A549 (cell line): Measurements from ENCODE around the gene CATSPERB. TPM values are rescaled to one million over a fixed set of nuclear protein-coding genes. Genes with fewer than 3 reads are reported as not detected.
"Not testable (repeated sequence)": the region's sequence is repeated elsewhere in the genome, so short reads cannot be mapped to it uniquely, and the experiment has no call there.

Experiments
- ATAC-seq, 2 experiments: fragments of 200-7000 bp in 1 of 2; fragments of >200 bp in 1 of 2; cut with Nextera tagmentation in 1 of 2; cut with Tn5 transposase in 1 of 2; 3 replicates each; pipeline versions ENCODE4 v1.8.0 to v1.9.1; 2018 to 2020; ENCODE audit warnings: mild to moderate bottlenecking in 1 of 2, moderate library complexity in 1 of 2
- CTCF ChIA-PET: fragments of 300-600 bp; sonication (Branson Sonifier 250); formaldehyde crosslinking; extraction: SDS; loops from one replicate; lab custom pipeline; 2021; ENCODE audit warnings: antibody characterized with exemption, inconsistent platforms; lab: Yijun Ruan, JAX
- POLR2A ChIA-PET: fragments of 350-600 bp; formaldehyde crosslinking; extraction: SDS; loops from one replicate; lab custom pipeline; 2021; ENCODE audit warnings: antibody characterized with exemption, inconsistent platforms; lab: Yijun Ruan, JAX
- DNase-seq, 2 experiments: peaks; one replicate each; pipeline versions ENCODE4 v3.0.0 to v3.0.0-alpha.2; 2011 to 2016; ENCODE audit warnings: low read depth in 1 of 2, low spot score in 1 of 2
- FAIRE-seq: peaks from 2 replicates; lab custom pipeline; 2011; peaks lifted over from hg19 to GRCh38; lab: Jason Lieb, UNC
- H3K27ac ChIP-seq, 2 experiments: fragments of >200 bp; sonication (Bioruptor Twin); formaldehyde crosslinking; 3 replicates each; pipeline ENCODE4 v1.5.1; 2016 to 2017
- H3K4me1 ChIP-seq: fragments of >200 bp; sonication (Bioruptor Twin); formaldehyde crosslinking; 3 replicates; pipeline ENCODE4 v1.6.1; 2016
- H3K4me2 ChIP-seq: fragments of >200 bp; sonication (Bioruptor Twin); formaldehyde crosslinking; 3 replicates; pipeline ENCODE4 v1.6.1; 2016
- H3K4me3 ChIP-seq: fragments of >200 bp; sonication (Bioruptor Twin); formaldehyde crosslinking; 3 replicates; pipeline ENCODE4 v1.5.1; 2016
- H3K9me3 ChIP-seq: fragments of >200 bp; sonication (Bioruptor Twin); formaldehyde crosslinking; 3 replicates; pipeline ENCODE4 v1.6.1; 2016
- CBX2 ChIP-seq: fragments of 200-600 bp; sonication (generic); IDR thresholded peaks from 2 replicates; pipeline ENCODE4 v1.6.1; 2016; ENCODE audit warnings: low read depth, mild to moderate bottlenecking, borderline replicate concordance
- EHMT2 ChIP-seq: fragments of 200-600 bp; sonication (generic); IDR thresholded peaks from 2 replicates; pipeline ENCODE4 v1.6.1; 2016; ENCODE audit warnings: antibody characterized with exemption, low read depth, mild to moderate bottlenecking, moderate library complexity
- ESRRA ChIP-seq: fragments of 150-350 bp; IDR thresholded peaks from 2 replicates; pipeline ENCODE4 v1.6.1; 2014; ENCODE audit warnings: mild to moderate bottlenecking, low read length, borderline replicate concordance
- FOSB ChIP-seq: fragments of 250-450 bp; sonication (Bioruptor Pico); IDR thresholded peaks from 2 replicates; pipeline ENCODE4 v1.5.0; 2020; ENCODE audit warnings: mild to moderate bottlenecking, moderate library complexity
- FOSL2 ChIP-seq, 2 experiments: fragments of 450-650 bp in 1 of 2; fragments of >200 bp in 1 of 2; sonication (Bioruptor Twin) in 1 of 2; formaldehyde crosslinking; IDR thresholded peaks; 2 replicates each; pipeline versions ENCODE4 v1.5.0 to v1.6.1; 2016 to 2020; ENCODE audit warnings: mild to moderate bottlenecking in 1 of 2, moderate library complexity in 1 of 2
- HDAC2 ChIP-seq: fragments of 200-600 bp; sonication (generic); IDR thresholded peaks from 2 replicates; pipeline ENCODE4 v1.6.1; 2016
- MAFK ChIP-seq: fragments of 450-650 bp; IDR thresholded peaks from 2 replicates; pipeline ENCODE4 v1.6.1; 2014; ENCODE audit not compliant: partially characterized antibody
- MYC ChIP-seq: IDR thresholded peaks from 2 replicates; pipeline ENCODE4 v1.6.1; 2012; ENCODE audit warnings: mild to moderate bottlenecking, inconsistent platforms, low read length, improper control_type of control experiment, borderline replicate concordance
- PHF8 ChIP-seq: fragments of 200-600 bp; sonication (generic); IDR thresholded peaks from 2 replicates; pipeline ENCODE4 v1.6.1; 2016; ENCODE audit warnings: low read depth, mild to moderate bottlenecking, antibody characterized with exemption, moderate library complexity, borderline replicate concordance
- POLR2AphosphoS2 ChIP-seq: conservative IDR thresholded peaks from 2 replicates; pipeline ENCODE4 v1.6.1; 2012; ENCODE audit warnings: low read length, improper control_type of control experiment, inconsistent platforms
- RFX5 ChIP-seq: fragments of 450-650 bp; IDR thresholded peaks from 2 replicates; pipeline ENCODE4 v1.7.1; 2014; ENCODE audit warnings: antibody characterized with exemption, mild to moderate bottlenecking, moderate library complexity
- ZC3H11A ChIP-seq: fragments of 450-650 bp; IDR thresholded peaks from 2 replicates; pipeline ENCODE4 v1.6.1; 2014; ENCODE audit warnings: antibody characterized with exemption, mild to moderate bottlenecking
- WGBS: methylation state at CpG from one replicate; pipeline ENCODE4 v1.1.6; 2017; ENCODE audit errors: missing lambda C conversion rate; 5-methylcytosine and 5-hydroxymethylcytosine counted together
- polyA plus RNA-seq, 4 experiments: library from polyadenylated mRNA; depleted of rRNA in 3 of 4; stranded (reverse); fragments of >200 nt; fragmentation: RNase III in 1 of 4; extraction: RNeasy Plus Mini Kit Qiagen cat#74134 plus additional on column Dnase treatment in 1 of 4; gene quantifications; 2 replicates in 3 of 4; 3 replicates in 1 of 4; pipeline ENCODE4 v1.2.3, GENCODE V29; 2011 to 2017
- TF ChIP-seq, protein P1 (sequence below): IDR thresholded peaks from 2 replicates; pipeline ENCODE4 v1.6.1; 2012; ENCODE audit warnings: low read depth, borderline replicate concordance
- TF ChIP-seq, protein P2 (sequence below): IDR thresholded peaks from 2 replicates; pipeline ENCODE4 v1.6.1; 2012
- TF ChIP-seq, protein P3 (sequence below): fragments of 200-600 bp; sonication (generic); IDR thresholded peaks from 2 replicates; pipeline ENCODE4 v1.6.1; 2016; ENCODE audit warnings: antibody characterized with exemption, mild to moderate bottlenecking, moderate library complexity

The CATSPERB gene
- polyA plus RNA-seq, 2 of the 4 experiments (the other 2 are of a cell fraction): 0.05 TPM; not detected in 1

DNA sequence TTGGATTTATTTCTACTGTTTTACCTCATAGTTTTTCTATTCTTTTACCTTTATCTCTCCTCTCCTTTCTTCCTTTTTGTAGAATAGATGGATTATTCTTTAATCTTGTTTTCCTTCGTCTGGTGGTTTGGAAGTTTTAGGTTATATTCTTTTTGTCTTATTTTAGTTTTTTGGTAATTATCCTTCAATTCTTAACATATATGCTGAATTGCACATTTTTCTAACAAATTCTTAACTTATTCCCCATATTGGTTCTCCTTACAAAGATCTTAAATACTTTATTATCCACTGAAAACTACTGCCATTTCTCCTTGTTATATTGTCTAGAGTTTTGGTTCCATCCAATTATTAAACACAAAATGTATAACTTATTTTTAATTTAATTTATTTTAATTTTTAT, 42.3 kb downstream of the CATSPERB start:
- POLR2A ChIA-PET: no interaction called here
- no peak overlapping the region for H3K4me3 ChIP-seq
- H3K4me1 ChIP-seq: no peaks in the 10 kb centered on the region
- TF ChIP-seq ZC3H11A (no peak), MYC (no peak), EHMT2 (no peak), CBX2 (no peak), ESRRA (no peak), MAFK (peak; percentile 65), HDAC2 (no peak)
- TF ChIP-seq, protein P1, sequence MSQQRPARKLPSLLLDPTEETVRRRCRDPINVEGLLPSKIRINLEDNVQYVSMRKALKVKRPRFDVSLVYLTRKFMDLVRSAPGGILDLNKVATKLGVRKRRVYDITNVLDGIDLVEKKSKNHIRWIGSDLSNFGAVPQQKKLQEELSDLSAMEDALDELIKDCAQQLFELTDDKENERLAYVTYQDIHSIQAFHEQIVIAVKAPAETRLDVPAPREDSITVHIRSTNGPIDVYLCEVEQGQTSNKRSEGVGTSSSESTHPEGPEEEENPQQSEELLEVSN: no peak
- TF ChIP-seq, protein P2, sequence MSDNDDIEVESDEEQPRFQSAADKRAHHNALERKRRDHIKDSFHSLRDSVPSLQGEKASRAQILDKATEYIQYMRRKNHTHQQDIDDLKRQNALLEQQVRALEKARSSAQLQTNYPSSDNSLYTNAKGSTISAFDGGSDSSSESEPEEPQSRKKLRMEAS: no peak
- WGBS: 67% methylated on average over 1 of the region's 1 CpG
- H3K9me3 ChIP-seq: peaks cover 12% of the 10 kb centered on the region
- ATAC-seq (no peak), DNase-seq (no peak), FAIRE-seq (no peak)
- H3K4me2 ChIP-seq: no peak overlapping the region
- no peak overlapping the region for H3K27ac ChIP-seq
- CTCF ChIA-PET: no interaction called here

DNA sequence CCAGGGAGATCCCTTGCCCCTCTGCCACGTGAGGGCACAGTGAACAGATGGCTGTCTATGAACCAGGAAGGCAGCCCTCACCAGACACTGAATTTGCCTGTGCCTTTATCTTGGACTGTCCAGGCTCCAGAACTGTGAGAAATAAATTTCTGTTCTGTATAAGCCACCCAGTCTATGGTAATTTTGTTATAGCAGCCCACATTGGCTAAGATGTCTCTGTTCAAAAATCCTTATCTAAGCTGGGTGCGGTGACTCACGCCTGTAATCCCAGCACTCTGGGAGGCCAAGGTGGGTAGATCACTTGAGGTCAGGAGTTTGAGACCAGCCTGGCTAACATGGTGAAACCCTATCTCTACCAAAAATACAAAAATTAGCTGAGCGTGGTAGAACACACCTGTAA, 44.5 kb downstream of the CATSPERB start:
- CTCF ChIA-PET: not testable (repeated sequence)

DNA sequence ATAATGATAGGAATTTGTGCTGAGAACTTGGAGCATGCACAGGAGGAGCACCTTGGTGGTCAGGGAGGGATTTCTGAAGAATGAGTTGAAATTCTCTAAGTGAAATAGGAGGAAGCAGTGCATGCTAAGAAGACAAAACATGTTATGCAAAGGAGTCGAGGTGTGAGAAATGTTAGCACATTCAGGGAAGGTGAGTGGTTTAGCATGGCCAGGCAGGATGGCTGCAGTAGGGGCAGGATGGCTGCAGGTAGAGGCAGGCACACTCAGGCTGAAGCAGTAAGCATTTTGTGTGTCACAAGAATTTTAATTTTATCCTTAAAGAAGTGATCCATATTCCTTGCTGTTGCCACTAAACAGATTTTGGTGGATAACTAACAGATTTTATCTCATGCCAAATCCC, 46.3 kb downstream of the CATSPERB start:
- POLR2A ChIA-PET: no interaction called here
- peaks cover 7% of the 10 kb centered on the region for H3K9me3 ChIP-seq
- no peak overlapping the region for H3K4me2 ChIP-seq
- WGBS: 3% methylated on average over 1 of the region's 1 CpG
- no peak overlapping the region for H3K27ac ChIP-seq
- H3K4me3 ChIP-seq: no peak overlapping the region
- no peak for ATAC-seq
- TF ChIP-seq RFX5 (no peak), ESRRA (no peak), FOSL2 (IDR thresholded peaks at IDR 0.05) (no peak), FOSL2 (CRISPR knock-in tag; IDR thresholded peaks at IDR 0.05) (no peak), FOSB (CRISPR knock-in tag) (no peak), PHF8 (no peak), POLR2AphosphoS2 (no peak), ZC3H11A (no peak)
- TF ChIP-seq, all 56 proteins: peak for 0
- CTCF ChIA-PET: no interaction called here
- H3K4me1 ChIP-seq: no peaks in the 10 kb centered on the region
- DNase-seq (no peak), FAIRE-seq (no peak)

More for the DNA sequence above, 44.5 kb downstream of the CATSPERB start:
- H3K9me3 ChIP-seq: peaks cover 12% of the 10 kb centered on the region
- ATAC-seq, H3K4me2 ChIP-seq, H3K4me1 ChIP-seq, POLR2A ChIA-PET, H3K4me3 ChIP-seq, FAIRE-seq, H3K27ac ChIP-seq, DNase-seq: not testable (repeated sequence)
- 62% methylated on average over 4 of the region's 4 CpGs for WGBS

DNA sequence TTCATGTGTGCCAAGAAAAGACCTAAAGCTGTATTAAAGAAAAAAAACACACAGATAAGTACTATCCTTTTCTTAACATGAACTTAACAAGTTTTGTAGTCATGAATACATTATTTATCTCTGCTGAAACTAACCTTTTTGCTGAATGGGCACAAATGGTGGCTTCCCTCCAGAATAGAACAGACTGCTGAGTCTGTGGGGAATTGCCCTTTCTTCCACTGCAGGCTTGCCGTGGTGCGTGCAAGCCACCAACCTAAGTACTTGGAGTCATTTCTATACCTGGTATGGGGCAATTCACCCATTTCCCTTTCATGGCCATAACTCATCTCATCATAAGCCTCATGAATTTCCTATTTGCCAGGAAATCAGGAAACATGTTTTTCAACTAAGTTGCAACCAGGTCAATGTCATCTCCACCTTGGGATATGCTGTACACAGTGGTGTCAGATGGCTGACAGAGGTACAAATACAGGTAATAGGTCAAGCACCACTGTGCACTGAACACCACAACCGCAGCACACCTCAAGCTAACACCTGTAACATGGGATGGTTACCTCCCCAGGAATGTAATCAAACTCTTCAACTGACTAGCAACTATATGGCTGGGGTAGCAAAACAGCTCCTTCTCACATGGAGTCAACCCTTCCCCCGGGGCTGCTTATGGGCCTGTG, 49.9 kb downstream of the CATSPERB start:
- DNase-seq: no peak
- no peak for FAIRE-seq
- no peak for ATAC-seq
- Histone ChIP-seq H3K27ac (no peak overlapping the region), H3K4me3 (no peak overlapping the region), H3K9me3 (peaks cover 9% of the 10 kb centered on the region; the same call in 1 of the 3 replicates), H3K4me2 (no peak overlapping the region), H3K4me1 (no peaks in the 10 kb centered on the region)
- WGBS: 39% methylated on average over 4 of the region's 4 CpGs
- TF ChIP-seq FOSB (CRISPR knock-in tag) (no peak), MAFK (peak; percentile 82)
- TF ChIP-seq, protein P3, sequence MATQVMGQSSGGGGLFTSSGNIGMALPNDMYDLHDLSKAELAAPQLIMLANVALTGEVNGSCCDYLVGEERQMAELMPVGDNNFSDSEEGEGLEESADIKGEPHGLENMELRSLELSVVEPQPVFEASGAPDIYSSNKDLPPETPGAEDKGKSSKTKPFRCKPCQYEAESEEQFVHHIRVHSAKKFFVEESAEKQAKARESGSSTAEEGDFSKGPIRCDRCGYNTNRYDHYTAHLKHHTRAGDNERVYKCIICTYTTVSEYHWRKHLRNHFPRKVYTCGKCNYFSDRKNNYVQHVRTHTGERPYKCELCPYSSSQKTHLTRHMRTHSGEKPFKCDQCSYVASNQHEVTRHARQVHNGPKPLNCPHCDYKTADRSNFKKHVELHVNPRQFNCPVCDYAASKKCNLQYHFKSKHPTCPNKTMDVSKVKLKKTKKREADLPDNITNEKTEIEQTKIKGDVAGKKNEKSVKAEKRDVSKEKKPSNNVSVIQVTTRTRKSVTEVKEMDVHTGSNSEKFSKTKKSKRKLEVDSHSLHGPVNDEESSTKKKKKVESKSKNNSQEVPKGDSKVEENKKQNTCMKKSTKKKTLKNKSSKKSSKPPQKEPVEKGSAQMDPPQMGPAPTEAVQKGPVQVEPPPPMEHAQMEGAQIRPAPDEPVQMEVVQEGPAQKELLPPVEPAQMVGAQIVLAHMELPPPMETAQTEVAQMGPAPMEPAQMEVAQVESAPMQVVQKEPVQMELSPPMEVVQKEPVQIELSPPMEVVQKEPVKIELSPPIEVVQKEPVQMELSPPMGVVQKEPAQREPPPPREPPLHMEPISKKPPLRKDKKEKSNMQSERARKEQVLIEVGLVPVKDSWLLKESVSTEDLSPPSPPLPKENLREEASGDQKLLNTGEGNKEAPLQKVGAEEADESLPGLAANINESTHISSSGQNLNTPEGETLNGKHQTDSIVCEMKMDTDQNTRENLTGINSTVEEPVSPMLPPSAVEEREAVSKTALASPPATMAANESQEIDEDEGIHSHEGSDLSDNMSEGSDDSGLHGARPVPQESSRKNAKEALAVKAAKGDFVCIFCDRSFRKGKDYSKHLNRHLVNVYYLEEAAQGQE: no peak
- POLR2A ChIA-PET: no interaction called here
- CTCF ChIA-PET: no interaction called here
